GM21717 (cell line): ENCODE measurements around the gene SLC25A12.
"Not testable (repeated sequence)": the region's sequence is repeated elsewhere in the genome, so short reads cannot be mapped to it uniquely, and the experiment has no call there.

Experiments
- ATAC-seq: cut with Tn5 transposase; IDR thresholded peaks from one replicate; pipeline ENCODE4 v1.9.1; 2021; ENCODE audit warnings: mild to moderate bottlenecking, moderate library complexity; ENCODE audit not compliant: unreplicated experiment

Gene SLC25A12

DNA sequence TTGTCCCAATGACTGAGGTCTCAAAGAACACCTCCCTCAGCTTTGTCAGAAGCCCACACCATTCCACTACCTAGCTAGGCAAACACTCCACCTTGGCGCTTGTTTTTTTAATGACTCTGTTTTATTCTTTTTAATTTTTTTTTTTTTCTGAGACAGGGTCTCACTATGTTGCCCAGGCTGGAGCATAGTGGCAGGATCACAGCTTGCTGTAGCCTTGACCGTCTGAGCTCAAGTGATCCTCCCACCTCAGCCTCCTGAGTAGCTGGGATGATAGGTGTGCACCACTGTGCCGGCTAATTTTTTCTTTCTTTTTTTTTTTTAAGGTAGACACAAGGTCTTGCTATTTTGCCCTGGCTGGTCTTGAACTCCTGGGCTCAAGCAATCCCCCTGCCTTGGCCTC is 101.9 kb downstream of the SLC25A12 start:
- ATAC-seq: no peak

DNA sequence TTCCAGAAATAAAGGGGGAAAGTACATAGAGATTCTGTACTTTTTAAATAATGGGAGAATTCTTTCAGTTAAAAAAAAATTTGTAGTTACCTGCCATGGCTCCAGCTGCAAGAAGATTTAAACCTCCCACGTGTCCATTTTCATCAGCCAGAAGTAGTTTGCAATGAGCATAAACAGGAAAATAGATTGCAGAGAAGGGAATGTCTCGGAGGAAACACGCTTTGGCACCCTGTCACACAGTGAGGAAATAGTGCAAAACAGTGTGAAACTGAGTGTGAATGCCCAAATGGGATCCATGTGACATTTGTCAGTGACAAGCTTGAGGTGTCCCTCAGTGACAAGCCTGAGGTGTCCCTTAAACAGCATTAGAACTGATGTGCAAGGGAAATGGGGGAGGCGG is 102.7 kb downstream of the SLC25A12 start:
- no peak for ATAC-seq

DNA sequence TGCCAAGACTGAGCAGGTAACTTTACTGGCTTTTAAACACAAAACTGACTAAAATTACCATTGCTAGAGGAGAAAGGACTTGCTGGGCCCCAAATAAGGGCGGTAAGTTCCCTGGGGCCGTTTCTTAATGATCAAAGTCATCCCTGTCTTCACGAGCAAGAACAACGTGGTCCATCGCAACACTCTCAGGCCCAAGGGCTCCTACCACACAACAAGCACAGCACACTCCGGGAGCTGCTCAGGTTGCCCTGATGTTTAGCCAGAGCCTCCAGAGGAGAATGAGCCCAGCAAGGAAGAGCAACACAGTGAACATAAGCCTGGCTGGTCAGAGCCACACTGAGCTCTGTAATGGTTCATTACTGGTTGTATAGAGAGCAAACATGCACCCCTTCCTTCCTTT is 104.1 kb downstream of the SLC25A12 start:
- no peak for ATAC-seq

DNA sequence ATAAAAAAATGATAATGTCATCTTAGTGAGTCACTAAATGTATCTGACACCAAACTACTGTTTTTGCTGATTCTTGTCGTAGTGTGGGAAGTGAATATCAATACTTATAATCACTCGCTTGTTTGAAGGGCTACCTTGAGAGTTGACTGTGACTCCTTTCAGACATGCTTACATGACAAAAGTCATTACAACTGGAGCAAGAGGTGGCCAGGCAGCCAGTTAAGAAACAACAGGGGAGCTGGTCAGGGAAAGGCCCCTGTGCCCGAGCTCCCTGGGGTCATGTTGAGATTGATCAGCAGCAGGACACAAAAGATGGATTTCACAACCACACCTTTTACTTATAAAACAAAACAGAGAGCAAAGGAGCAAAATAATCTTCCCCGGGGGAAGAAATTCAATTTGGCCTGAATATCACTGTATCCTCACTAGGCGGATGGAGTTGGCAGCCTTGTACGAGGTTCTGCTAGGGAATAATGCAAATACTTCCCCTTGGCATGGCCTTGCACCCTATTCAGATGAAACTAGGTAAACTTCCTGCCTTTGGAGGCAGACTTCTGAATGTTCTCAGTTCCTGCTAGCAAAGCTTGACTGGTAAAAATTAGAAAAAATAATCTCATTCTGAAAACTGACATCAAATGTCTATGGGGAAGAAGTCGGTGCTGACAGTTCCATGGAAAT is 105.6 kb downstream of the SLC25A12 start:
- ATAC-seq: no peak

DNA sequence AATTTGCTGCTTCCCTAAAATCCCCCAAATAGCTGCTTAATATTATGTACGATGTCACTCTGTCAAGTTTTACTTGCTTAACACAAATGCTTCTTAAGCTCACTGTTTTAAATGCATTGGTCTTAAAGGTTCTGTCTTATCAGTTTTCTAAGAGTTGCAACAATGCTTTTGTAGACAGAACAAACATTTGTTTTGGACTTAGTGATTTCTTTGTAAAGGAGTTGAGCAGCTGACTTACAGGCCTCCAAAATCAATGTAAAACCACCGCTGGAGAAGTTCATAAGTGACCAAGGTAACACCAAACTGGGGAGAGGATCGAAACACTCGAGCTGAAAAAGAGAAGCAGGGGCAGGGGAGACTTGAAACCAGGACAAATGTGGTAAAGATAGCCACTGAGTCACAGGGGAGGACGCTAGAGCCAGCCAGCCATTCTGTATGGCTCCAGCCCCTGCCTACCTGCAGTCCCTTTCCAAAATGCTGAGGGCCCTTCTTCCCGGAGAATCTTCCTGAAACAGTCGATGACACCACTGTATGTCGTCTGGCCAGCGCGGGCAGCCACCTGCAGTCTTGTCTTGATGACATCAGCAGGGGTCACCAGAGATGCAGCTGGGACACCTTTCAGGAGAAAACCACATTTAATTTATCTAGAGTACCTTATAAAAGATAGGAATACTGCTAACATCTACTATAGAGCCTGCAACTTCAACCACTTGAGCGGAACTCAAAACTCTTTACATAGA is 106.5 kb downstream of the SLC25A12 start:
- no peak for ATAC-seq

GRCh38 chr2:171785450-171785849 is 108.6 kb downstream of the SLC25A12 start:
- no peak for ATAC-seq

DNA sequence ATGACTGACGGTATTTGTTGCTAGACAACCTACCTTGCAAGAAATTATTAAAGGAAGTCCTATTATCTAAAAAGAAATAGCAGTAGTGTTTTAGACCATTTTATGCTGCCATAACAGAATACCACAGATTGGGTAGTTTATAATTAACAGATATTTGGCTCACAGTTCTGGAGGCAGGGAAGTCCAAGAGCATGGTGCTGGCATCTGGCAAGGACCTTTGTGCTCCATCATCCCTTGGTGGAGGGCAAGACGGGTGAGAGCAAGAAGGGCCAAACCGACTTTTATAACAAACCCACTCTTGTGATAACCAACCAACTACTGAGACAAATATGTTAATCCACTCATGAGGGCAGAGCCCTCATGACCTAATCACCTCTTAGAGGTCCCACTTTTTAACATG is 115.5 kb downstream of the SLC25A12 start:
- ATAC-seq: no peak

DNA sequence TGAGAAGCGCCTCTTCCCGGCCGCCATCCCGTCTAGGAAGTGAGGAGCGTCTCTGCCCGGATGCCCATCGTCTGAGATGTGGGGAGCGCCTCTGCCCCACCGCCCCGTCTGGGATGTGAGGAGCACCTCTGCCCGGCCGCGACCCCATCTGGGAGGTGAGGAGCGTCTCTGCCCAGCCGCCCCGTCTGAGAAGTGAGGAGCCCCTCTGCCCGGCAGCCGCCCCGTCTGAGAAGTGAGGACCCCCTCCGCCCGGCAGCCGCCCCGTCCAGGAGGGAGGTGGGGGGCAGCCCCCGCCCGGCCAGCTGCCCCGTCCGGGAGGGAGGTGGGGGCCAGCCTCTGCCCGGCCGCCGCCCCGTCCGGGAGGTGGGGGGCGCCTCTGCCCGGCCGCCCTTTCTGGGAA is 119.5 kb downstream of the SLC25A12 start:
- ATAC-seq: not testable (repeated sequence)

DNA sequence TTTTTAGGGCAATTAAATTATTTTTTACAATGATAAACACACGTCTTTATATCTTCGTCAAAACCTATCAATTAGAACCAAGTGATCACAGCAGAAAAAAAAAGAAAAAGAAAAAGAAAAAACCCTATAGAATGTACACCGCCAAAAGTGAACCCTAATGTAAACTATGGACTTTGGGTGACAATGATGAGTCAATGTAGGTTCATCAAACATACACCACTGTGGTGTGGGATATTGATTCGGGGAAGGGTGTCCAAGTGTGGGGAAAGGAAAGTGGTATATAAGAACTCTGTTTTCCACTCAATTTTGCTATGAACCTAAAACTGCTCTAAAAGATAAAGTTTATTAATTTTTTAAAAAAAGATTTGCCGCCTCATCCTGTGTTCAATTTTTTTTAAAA is 121.7 kb downstream of the SLC25A12 start:
- no peak for ATAC-seq

DNA sequence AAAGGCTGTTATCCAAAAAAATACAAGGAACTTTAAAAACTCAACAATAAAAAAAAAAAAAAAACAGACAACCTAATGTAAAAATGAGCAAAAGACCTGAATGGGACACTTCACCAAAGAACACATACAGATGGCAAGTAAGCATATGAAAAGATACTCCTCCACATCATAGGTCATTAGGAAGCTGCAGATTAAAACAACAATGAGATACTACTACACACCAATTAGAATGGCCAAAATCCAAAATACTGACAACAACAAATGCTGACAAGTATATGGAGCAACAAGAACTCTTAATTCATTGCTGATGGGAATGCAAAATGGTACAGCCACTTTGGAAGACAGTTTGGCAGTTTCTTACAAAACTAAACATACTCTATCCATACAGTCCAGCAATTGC is 122.6 kb downstream of the SLC25A12 start:
- no peak for ATAC-seq

- ATAC-seq: no peak
These were observed 130.4 kb downstream of the SLC25A12 start for GRCh38 chr2:171763602-171764001.

DNA sequence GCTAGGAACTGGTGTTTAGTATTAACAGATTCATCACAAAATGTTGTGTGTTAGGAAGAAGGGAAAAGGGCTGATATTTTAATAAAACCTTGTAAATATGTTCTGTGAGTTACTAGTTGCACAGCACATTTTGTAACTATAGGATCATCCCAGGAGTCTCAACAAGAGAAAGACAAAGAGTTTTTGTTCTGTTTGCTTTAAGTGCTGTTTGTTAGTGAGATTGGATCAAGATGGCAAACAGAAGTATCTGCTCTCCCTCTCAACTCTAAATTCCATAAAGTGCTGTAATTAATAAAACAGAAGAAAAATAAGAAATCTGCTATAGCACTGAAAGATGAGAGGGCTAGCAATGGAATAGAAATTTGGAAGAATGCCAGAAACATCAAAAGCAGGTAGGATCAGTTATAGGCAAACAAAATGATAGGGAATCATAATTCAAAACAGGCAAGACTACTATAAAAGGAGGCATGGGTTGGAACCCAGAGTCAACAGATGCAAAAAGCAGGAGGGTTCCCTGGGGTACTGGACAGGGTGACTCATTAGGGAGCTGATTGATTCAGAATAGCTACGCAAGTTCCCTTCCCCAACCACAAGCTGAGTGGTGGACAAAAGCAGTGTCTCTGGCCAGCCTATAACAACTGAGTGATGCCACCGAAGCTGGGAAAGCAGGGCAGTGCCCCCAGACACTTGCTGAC is 131.0 kb downstream of the SLC25A12 start:
- ATAC-seq: no peak

DNA sequence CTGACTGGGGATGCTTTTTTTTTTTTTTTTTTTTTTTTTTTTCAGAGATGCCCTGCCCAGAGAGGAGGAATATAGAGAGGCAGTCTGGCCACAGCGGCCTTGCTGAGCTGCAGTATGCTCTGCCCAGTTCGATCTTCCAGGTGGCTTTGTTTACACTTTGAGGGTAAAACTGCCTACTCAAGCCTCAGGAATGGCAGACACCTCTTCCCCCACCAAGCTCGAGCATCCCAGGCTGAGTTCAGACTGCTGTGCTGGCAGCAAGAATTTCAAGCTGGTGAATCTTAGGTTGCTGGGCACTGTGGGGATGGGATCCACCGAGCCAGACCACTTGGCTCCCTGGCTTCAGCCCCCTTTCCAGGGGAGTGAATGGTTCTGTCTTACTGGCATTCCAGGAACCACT is 132.9 kb downstream of the SLC25A12 start:
- ATAC-seq: not testable (repeated sequence)

- not testable (repeated sequence) for ATAC-seq
These were observed 135.3 kb downstream of the SLC25A12 start for GRCh38 chr2:171758762-171759161.

DNA sequence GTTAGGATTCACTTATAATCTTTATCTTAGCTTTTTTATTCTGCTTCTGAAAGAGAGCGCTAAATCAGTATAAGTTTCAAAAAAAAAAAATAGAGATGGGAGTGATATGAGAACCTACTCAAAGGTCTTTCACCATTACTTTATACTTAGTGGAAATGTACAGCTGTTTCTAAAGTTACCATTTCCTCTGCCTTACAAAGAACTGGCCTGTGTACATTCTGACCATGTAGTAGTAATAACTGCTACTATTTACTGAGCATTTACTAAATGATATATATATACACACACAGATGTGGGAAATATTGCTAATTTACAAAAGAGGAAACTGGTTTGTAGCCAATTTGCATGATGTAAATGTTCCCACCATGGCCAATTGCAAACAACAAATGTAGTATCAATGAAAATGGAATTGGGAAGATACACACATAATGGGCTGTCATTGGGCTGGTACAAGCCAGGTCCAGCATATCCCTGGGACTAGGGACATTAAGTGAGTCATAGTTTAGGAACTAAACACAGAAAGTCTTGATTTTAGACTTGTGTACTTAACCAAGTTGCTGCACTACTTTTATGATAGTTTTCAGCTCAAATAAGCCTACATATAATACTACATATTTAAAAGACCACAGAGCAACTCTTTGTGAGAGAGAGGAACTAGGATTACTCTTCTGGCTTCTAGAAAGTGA is 139.6 kb downstream of the SLC25A12 start:
- no peak for ATAC-seq

- ATAC-seq: no peak
These were observed 146.7 kb downstream of the SLC25A12 start for GRCh38 chr2:171747371-171747770.

GRCh38 chr2:171745806-171746205 is 148.2 kb downstream of the SLC25A12 start:
- no peak for ATAC-seq

- ATAC-seq: no peak
These were observed 148.9 kb downstream of the SLC25A12 start for GRCh38 chr2:171745141-171745540.

GRCh38 chr2:171742760-171743159 is 151.3 kb downstream of the SLC25A12 start:
- no peak for ATAC-seq

- ATAC-seq: peak; percentile 62
These were observed 152.9 kb downstream of the SLC25A12 start for GRCh38 chr2:171741189-171741588.

DNA sequence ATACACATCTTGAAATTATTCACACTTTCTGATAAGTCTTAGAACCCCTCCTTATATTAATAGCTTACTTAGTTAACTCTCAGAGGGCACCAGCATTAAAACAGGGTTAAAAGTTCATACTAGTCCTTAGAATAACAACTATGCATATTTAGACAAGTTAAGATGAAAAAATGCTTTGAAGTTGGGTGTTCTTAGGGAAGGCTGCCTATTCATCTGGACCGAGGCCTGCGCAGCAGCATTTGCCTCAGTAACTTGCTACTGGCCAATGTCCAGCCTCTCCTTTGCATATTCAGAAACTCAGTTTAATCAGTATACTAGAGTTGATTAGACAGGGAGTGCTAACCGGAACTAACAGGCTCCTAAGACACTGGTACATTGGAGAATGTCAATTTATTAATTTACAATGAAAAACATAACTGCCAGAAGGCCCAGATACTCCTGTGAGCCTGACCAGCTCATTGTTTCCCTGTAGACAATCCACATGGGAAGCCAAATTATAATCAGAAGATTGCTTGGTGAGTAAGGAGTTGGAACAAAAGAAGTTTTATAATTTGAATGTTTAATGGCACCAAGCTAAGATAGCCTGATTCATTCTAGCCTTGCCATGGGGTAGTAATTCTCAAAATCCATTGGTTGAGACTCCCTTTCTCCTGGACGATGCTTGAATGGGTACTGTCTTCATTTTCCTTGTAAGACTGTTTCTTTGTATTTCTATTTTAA is 157.9 kb downstream of the SLC25A12 start:
- ATAC-seq: no peak
